Stimulated activated CD4-positive, alpha-beta T cell treated with anti-CD3 and anti-CD28 coated beads, Interleukin-1b, Interleukin-23, amount 100 ng/mL, for 4 hours (primary cell): ENCODE data around the gene PDZD2.
"Not testable (repeated sequence)": the region's sequence is repeated elsewhere in the genome, so short reads cannot be mapped to it uniquely, and the experiment has no call there.

Experiments
- DNase-seq, 2 donors: peaks; one replicate each; pipeline ENCODE4 v3.0.0-alpha.2; 2020; ENCODE audit warnings: low read depth in 2 of 2

PDZD2 gene

DNA sequence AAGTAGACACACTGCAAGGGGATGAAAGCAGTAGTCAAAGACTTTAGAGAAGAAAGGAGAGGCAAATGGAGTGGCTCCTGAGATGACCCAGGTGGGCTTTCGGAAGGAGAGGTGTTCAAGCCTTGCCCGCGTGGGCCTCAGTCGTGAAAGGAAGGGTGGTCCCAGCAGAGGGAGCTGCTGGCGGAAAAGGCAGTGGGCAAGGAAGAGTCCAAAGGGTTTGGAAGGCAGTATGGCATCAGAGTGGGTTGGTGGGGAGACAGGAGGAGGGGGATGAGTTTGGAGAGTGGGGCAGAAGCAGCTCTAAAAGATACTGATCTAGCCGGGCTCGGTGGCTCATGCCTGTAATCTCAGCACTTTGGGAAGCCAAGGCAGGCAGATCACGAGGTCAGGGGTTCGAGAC is 369.8 kb downstream of the PDZD2 start:
- no peak for DNase-seq

DNA sequence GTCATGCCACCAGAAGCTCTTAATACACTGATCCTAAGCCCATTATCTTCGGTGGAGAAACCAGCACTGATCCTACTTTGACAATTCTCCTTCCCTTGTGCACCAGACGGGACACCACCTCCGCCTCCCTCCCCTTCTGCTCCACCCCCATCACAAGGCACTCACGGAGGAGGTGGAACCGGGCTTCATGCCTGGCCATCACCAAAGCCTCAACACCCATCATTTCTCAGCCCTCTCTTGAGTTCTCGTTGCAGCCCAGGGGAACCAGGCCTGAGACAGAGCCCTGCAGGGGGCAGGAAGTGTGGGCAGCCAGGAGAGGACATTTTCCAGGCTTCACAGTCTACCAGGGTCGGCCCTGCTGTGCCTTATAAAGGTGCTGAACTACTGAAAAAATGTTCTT is 374.7 kb downstream of the PDZD2 start:
- no peak for DNase-seq

DNA sequence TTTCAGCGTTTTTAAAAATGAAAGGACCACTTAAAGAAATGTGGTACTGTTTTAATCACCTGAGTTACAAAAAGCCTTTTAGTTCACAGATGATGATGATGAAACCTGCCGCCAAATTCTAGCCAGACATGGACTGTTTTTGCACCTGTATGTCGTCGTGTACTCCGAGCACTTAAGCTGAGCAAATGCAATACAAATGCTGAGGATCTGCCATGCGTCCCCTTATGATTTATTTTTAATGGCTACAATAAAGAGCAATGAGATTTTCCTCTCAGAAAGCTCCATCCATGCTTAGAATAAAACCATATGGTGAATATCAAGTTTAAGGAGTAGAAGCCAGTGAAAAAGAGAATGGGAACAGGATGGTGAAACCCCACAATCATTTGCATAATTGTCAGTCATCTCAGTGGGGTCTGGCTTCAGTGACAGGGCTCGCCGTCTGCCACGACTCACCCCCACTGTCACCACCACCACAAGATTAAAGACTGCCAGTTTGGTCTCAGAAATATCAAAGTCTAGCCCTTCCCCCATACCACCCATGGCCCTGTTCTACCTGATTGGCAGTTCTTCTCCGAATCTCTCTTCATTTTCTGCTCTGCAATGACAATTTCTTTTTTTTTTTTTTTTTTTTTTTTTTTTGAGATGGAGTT is 375.3 kb downstream of the PDZD2 start:
- DNase-seq: no peak

DNA sequence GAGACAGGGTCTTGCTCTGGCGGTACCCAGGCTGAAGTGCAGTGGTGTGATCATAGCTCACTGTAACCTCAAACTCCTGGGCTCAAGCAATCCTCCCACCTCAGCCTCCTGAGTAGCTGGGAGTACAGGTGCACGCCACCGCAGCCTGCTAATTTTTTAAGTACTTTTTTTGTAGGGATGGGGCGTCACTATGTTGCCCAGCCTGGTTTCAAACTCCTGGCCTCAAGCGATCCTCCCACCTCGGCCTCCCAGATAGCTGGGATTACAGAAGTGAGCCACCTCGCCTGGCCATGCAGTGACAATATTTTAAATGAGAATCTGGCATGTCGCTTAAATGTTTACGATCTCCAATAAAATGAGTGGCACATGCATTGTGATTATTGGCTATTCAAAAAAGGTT is 376.3 kb downstream of the PDZD2 start:
- not testable (repeated sequence) for DNase-seq

DNA sequence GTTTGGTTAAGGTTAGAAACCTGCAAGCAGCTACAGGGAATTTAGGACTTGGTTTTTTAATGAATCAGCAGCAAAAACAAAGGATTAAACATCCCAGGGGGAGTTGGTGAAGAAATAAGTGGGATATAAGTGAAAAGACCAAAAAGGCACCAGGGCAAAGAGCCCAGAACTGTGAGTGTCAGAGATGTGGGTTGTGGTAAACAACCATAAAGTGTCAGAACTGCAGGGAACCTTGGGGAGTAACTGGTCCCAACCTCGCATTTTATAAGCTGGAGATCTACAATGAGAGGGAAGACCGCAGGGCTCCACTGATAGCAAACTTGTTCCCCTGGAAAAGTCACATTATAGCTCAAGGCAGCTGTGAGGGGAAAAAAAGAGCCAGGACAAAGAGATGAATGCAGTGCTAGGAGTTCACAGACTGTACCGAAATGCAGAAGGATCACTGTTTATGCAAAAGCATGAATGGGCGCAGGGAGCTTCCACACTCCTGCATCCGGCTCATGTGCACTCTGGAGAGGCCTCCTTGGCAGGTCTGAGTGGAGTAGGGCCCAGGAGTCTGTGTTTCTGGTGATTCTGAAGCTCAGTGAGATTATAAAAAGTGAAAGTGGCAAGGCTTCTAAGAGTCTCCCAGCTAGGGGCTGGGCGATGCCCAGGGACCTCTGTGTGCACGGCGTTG is 378.9 kb downstream of the PDZD2 start:
- DNase-seq: no peak

DNA sequence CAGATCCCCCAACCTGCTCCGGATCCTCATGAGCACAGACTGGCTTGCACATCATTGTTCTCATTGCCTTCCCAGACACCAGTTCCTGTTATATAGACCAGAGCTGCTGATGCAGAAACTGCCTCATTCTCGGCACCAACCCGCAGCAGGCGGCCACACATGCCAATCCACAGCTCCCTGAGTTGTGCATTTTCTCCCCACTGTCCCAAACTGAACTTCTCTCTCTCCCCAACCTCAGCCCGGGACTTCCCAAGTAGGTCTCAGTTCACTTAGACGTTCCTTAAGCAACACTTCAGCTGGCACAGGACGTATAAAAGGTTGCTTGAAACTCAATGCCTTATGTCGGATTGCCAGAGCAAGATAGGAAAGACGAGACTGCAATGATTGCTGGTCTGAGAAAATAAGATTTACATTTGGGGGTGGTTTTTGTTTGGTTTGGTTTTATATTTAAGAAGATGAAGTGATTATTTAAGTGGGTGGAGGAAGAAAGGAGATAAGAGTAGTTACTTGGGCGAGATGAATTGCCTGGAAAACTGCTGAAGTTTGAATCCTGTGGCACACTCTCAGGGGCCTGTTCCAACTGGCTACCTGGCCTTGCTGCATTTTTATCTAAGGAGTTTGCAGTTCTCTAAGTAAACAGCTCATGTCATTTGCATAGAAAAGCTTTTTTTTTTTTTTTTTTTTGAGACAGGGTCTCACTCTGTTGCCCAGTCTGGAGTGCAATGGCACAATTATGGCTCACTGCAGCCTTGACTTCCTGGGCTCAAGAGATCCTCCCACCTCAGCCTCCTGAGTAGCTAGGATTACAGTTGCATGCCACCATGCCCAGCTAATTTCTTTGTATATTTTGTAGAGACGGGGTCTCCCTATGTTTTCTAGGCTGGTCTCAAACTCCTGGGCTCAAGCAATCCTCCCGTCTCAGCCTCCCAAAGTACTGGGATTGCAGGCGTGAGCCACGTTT is 379.8 kb downstream of the PDZD2 start:
- no peak for DNase-seq

DNA sequence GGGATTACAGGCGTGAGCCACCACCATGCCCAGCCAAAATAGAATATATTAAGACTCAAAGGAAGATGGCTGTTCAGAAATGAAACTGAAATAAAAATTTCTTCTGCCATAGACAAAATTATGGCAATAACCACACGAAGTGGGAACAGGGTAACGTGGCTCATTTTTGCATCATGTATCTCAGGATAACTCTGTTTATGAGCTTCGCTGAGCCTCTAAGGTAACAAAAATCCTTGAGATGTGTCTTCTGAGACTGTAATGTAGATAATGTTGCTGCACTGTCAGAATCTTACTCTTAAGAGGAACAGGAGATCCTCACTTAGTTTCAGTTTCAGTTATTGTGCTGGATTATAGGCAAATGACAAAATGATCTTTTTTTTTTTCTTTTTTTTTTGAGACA is 381.3 kb downstream of the PDZD2 start:
- no peak for DNase-seq

DNA sequence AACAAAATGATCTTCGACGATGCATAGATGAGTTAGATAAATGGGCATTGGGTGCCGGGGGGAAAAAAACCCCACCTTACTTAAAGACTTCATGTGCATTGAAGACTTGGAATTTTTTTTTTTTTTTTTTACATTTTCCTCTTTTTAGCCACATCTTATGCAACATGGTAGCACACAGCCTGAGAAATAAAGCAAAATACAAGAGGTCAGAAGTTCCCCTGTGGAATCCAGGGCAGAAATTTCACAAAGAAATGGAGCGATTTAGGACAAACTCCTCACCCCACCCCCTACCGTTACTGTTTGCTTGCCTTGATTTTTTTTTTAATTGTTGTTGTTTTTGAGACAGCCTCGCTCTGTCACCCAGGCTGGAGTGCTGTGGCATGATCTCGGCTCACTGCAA is 382.0 kb downstream of the PDZD2 start:
- DNase-seq: no peak

DNA sequence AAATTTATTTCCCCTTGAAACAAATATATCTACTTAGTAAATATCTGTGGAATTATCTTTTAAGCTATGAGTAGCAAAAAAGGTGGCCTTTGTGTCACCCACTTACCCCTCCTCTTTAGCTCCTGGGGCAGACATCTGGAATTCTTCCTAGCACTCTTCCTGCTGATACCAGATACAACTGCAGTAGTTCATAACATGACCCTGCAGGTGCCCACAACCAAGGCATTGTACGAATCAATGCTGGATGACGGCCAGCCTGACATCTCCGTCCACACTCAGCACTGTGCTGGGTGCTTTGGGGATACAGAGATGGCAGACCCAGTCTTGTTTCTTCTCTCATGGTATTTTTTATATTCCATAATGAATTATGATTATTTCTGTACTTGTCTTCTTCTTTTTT is 382.8 kb downstream of the PDZD2 start:
- DNase-seq: no peak

DNA sequence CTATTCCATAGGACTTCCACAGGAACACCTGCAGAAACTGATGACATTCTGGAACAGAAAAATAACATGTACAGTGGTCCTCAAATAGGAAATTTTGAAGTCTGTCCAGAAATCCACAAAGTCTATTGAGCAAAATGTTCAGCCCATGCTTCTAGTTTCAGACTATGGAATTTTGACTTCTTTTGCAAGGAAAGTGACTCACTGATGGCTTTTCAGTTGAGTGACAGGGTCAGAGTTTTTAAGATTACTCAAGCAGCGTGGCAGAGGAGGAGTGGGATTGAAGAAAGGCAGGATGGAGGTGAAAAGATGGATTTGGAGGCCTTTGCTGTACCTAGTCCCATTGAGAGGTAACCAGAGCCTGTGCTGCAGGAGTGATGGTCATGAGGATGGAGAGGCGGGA is 383.7 kb downstream of the PDZD2 start:
- DNase-seq: no peak

DNA sequence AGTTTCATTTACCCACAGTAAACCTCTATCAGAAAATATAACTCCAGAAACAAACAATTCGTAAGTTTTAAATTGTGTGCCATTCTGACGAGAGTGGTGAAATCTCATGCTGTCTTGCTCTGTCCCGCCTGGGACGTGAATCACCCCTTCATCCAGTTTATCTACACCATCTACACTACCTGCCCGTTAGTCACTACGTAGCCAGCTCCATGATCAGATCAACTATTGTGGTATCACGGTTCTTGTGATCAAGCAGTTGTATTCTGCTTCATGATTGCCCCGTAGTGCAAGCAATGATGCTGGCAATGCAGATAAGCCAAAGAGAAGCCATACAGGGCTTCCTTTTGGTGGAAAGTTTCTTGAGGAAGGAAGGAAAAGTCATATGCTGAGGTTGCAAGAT is 384.9 kb downstream of the PDZD2 start:
- no peak for DNase-seq

DNA sequence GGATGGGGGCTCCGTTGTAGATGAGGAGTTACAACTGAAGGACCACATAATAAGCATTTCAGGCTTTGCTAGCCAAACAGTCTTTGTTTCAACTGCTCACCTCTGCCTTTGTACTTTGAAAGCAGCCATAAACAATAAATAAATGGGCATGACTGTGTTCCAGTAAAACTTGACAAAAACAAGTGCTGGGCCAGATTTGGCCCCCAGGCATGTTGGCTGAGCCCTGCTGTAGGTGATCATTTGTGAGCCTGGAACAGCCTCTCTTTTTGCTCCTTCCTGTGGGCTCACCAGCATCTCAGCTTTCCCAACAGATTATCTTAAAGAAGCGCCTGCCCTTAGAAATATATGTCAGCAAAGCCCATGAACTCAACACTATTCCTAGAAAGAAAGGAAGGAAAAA is 385.8 kb downstream of the PDZD2 start:
- no peak for DNase-seq

DNA sequence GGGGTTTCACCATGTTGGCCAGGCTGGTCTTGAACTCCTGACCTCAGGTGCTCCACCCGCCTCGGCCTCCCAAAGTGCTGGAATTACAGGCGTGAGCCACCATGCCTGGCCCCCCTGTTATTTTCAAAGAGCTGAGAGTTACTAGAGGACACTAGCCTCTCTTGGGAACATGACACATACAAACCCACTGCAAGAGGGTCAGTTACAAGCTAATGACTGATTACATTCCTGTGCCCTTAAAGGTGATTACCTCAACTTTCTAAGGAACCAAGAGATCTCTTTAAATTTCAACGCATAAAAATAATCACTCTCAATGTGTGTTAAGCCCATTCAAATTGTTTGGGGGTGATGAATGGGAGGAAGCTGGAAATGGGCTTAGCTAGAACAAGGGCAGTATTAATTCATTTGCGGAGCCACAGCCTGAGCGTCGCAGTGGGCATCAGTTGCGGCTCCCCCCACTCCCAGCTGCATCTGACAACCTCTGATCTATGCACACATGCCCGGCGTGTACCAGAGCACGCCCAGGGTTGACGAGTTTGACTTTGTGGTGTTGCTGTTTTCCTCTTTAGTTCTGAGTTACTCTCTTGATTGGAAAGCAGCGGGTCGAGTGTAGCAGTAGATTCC is 388.3 kb downstream of the PDZD2 start:
- no peak for DNase-seq

DNA sequence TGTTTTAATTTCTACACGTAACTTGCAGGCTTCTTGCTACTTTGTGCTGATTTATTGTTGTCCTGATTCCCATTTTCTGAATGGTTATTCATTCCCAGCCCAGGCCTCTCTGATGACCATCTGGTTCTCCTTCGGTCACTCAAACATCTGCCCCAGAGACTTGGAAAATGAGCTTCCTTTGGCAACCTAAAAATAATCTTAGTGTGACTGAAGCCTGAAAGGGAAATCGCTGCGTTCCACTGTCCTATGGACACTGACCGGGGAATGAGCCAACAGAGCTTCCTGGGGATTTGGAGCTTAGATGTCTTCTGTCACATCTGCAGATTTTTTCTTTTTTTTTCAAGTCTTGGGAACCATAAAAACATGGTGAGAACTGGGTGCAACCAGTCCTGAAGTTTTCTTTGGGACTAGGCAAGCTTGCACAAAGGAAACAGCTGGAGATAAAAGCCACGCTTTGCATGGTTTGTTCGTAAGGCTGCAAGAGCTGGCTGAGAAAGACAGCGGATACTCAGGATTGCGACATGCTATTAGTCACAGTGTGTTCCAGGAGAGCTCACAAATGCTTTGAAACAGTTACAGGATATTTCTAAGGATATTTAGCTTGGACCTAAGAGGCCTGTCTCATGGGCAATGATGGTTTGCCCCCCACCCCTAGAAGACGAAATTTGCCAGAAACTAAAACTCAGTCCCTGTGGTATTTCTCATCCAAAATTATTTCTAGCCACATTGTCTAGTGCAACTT is 389.0 kb downstream of the PDZD2 start:
- no peak for DNase-seq

DNA sequence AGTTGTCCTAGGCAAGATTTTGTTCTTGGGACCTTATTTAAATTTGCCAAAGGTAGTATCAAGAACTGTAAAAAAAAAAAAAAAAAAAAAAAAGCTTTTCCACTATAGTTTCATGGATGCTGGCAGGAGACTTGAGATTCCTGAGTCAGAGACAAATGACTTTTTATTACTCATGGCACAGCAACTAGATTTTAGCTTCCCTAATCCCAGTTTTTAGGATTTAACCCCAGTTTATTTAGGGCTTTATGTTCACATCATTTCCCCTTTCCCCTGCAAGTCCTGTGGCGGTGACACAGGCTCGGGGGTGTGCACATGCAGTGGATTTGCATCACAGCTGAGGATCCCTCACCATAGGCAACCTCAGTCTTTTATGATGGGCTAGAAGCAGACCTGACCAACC is 390.3 kb downstream of the PDZD2 start:
- no peak for DNase-seq

DNA sequence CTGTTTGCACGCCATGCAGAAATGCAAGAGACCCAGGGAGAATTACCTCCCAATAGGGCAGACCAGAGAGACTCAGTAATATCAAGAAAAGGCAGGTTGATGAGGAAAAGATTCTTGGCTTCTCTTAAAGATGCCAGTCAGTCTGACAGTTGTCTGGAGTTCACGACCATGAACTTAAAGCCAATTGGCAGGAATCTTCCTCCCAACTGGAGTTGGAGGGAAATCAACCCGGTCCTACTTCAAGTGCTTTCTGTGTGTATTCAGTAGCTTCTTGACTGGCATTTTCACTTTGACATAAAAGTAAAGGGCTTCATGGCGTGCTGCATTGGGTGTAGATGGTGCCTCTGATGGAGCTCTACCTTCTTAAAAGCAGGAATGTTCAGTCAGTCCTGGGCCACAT is 390.9 kb downstream of the PDZD2 start:
- no peak for DNase-seq

DNA sequence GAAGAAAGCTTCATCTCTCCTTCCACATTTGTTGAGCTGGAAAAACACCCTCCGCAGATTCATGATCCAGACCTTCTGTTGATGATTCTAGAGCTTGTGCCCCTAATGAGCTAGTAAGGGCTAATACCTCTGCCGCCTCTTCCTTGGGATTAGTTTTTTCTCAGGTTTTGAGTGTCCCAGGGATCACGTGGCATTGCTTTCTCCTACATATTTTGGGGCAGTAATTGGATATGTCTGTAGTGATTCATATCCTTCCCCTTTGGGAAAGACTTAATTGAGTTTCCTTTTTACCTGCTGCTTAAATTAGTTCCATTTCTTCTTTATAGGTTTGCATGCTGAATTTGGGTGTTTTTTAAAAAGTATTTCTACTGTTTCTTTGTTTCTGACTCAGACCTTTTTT is 391.3 kb downstream of the PDZD2 start:
- no peak for DNase-seq

DNA sequence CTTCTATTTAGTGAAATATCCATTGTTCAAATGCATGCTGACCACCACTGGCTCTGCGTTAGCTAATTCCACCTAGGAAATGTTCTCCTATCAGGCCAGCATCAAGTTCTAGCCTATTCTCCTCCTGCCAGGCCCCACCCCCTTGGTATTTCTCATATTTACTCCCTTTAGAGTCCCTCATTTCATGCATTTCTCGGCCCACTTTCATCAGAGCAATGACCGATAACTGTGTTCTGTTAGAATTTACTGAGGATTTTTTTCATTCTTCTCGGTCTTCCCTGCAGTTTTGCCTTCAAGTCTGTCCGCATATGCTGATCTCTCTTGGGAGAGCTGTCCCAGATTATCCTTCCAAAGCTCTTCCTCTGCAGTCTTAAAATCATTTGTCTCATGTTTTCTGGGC is 391.8 kb downstream of the PDZD2 start:
- no peak for DNase-seq

DNA sequence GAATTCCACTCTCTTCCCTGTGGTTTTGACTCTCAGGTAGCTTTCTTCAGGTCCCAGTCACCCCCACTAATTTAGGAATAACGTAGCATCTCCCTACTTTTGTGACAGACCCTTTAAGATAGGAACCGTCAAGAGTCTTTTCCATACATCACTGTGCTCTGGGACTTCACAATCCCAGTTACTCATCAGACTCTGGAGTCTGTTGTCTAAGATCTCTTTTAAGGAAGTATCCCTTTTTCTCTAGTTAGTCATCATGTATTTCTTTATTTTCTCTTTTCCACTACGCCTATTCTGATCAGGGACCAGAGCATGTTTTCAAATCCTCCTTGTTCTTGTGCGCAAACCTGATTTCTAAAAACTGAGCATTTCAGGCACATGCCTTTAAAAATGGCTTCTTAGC is 392.2 kb downstream of the PDZD2 start:
- no peak for DNase-seq

DNA sequence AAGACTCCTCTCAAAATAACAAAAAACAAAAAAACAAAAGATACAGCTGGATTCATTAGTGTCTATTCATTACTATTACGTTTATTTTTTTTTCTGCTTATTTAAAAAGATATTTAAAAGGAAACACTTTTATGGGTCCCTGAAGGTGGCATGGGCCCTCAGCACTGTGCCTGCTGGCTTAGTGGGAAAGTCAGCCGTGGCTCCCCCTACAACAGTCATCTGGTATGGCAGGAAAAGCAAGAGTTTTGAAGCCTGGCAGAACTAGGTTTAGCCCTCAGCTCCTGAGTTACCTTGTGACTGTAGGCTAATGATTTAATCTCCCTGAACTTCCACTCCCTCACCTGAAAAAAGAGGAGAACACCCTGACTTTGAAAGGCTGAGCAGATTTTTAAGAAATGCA is 399.6 kb downstream of the PDZD2 start:
- no peak for DNase-seq

DNA sequence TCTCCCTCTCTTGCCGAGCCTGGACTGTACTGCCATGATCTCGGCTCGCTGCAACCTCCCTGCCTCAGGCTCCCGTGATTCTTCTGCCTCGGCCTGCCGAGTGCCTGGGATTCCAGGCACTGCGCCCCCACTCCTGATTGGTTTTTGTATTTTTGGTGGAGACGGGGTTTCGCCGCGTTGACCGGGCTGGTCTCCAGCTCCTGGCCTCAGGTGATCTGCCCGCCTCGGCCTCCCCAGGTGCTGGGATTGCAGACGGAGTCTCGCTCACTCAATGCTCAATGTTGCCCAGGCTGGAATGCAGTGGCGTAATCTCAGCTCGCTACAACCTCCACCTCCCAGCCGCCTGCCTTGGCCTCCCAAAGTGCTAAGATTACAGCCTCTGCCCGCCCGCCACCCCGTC is 400.2 kb downstream of the PDZD2 start:
- DNase-seq: not testable (repeated sequence)

DNA sequence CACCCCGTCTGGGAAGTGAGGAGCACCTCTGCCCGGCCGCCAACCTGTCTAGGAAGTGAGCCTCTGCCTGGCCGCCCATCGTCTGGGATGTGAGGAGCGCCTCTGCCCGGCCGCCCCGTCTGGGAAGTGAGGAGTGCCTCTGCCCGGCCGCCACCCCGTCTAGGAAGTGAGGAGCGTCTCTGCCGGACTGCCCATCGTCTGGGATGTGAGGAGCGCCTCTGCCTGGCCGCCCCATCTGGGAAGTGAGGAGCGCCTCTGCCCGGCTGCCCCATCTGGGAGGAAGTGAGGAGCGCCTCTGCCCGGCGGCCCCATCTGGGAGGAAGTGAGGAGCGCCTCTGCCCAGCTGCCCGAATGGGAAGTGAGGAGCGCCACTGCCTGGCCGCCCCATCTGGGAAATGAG is 400.7 kb downstream of the PDZD2 start:
- DNase-seq: not testable (repeated sequence)
